DOHH2 (cell line): ENCODE data around the gene HS3ST4.

Experiments
- H3F3A ChIP-seq: fragments of 200-600 bp; sonication (generic), shearing (Covaris generic); 2 replicates; pipeline ENCODE4 v1.6.0; 2016; ENCODE audit warnings: antibody characterized with exemption, mild to moderate bottlenecking; ENCODE audit not compliant: control insufficient read depth, insufficient read depth
- H3K27ac ChIP-seq: fragments of 200-600 bp; sonication (generic); 2 replicates; pipeline ENCODE4 v1.5.1; 2014; ENCODE audit warnings: low read depth, mild to moderate bottlenecking, low read length, moderate library complexity
- H3K27me3 ChIP-seq: fragments of 200-600 bp; sonication (generic); 2 replicates; pipeline ENCODE4 v1.6.1; 2014; ENCODE audit warnings: mild to moderate bottlenecking, low read length, mixed read lengths; ENCODE audit not compliant: control insufficient read depth
- H3K36me3 ChIP-seq: fragments of 200-600 bp; sonication (generic); 2 replicates; pipeline ENCODE4 v1.6.1; 2014; ENCODE audit warnings: mild to moderate bottlenecking, low read length, moderate library complexity, mixed read lengths; ENCODE audit not compliant: control insufficient read depth
- H3K4me1 ChIP-seq: fragments of 200-600 bp; sonication (generic); 2 replicates; pipeline ENCODE4 v1.6.1; 2014; ENCODE audit warnings: mild to moderate bottlenecking, low read length, mixed read lengths; ENCODE audit not compliant: control insufficient read depth
- H3K4me2 ChIP-seq: fragments of 200-600 bp; sonication (generic); 2 replicates; pipeline ENCODE4 v1.6.0; 2014; ENCODE audit warnings: mild to moderate bottlenecking, low read length, moderate library complexity
- H3K4me3 ChIP-seq: fragments of 200-600 bp; sonication (generic); 2 replicates; pipeline ENCODE4 v1.5.1; 2014; ENCODE audit warnings: mild to moderate bottlenecking, low read length, mixed read lengths
- H3K79me2 ChIP-seq: fragments of 200-600 bp; sonication (generic); 2 replicates; pipeline ENCODE4 v1.6.1; 2014; ENCODE audit warnings: mild to moderate bottlenecking, low read length, mixed read lengths; ENCODE audit not compliant: control insufficient read depth
- H3K9me2 ChIP-seq: fragments of 200-600 bp; sonication (generic); replicated peaks from 2 replicates; pipeline ENCODE4 v1.6.1; 2014; ENCODE audit warnings: mild to moderate bottlenecking, low read length, mixed read lengths; ENCODE audit not compliant: control insufficient read depth
- H3K9me3 ChIP-seq: fragments of 200-600 bp; sonication (generic); 2 replicates; pipeline ENCODE4 v1.6.1; 2014; ENCODE audit warnings: antibody characterized with exemption, low read length, mixed read lengths; ENCODE audit not compliant: control insufficient read depth, insufficient read depth
- H4K20me1 ChIP-seq: fragments of 200-600 bp; sonication (generic); 2 replicates; pipeline ENCODE4 v1.6.0; 2014; ENCODE audit warnings: low read depth, mild to moderate bottlenecking, antibody characterized with exemption, low read length, moderate library complexity; ENCODE audit not compliant: control insufficient read depth, insufficient read depth
- CTCF ChIP-seq: fragments of 200-600 bp; sonication (generic); IDR thresholded peaks from one replicate; pipeline ENCODE4 v1.5.1; 2014; ENCODE audit warnings: antibody characterized with exemption, mild to moderate bottlenecking, low read depth, low read length; ENCODE audit not compliant: poor library complexity, severe bottlenecking
- EZH2phosphoT487 ChIP-seq: fragments of 200-600 bp; sonication (generic); IDR thresholded peaks from 2 replicates; pipeline ENCODE4 v1.6.1; 2017; ENCODE audit warnings: borderline replicate concordance, mild to moderate bottlenecking, antibody characterized with exemption, low read length, moderate library complexity, mixed read lengths

Gene HS3ST4

GRCh38 chr16:25988084-25988483, 296.3 kb downstream of the HS3ST4 start:
- H3K27me3 ChIP-seq = no peaks in the 10 kb centered on the region
- no peaks in the 10 kb centered on the region for H3K36me3 ChIP-seq
- H3K4me3 ChIP-seq = no peak overlapping the region
- H3F3A ChIP-seq = no peaks in the 10 kb centered on the region
- H3K4me1 ChIP-seq = no peaks in the 10 kb centered on the region
- no peaks in the 10 kb centered on the region for H3K79me2 ChIP-seq
- H3K9me3 ChIP-seq = no peaks in the 10 kb centered on the region
- TF ChIP-seq CTCF (no peak), EZH2phosphoT487 (no peak)
- no peak overlapping the region for H3K4me2 ChIP-seq
- H4K20me1 ChIP-seq = no peaks in the 10 kb centered on the region
- no peaks in the 10 kb centered on the region for H3K9me2 ChIP-seq
- no peak overlapping the region for H3K27ac ChIP-seq

- no peak for TF ChIP-seq EZH2phosphoT487
- no peak for TF ChIP-seq CTCF
- no peaks in the 10 kb centered on the region for H3K27me3 ChIP-seq
- no peaks in the 10 kb centered on the region for H3K36me3 ChIP-seq
- H4K20me1 ChIP-seq = no peaks in the 10 kb centered on the region
- H3K27ac ChIP-seq = no peak overlapping the region
- no peak overlapping the region for H3K4me2 ChIP-seq
- H3F3A ChIP-seq = no peaks in the 10 kb centered on the region
- no peaks in the 10 kb centered on the region for H3K9me2 ChIP-seq
- no peaks in the 10 kb centered on the region for H3K9me3 ChIP-seq
- H3K79me2 ChIP-seq = no peaks in the 10 kb centered on the region
- H3K4me3 ChIP-seq = no peak overlapping the region
- H3K4me1 ChIP-seq = no peaks in the 10 kb centered on the region
Observed at GRCh38 chr16:25988882-25989281, 297.1 kb downstream of the HS3ST4 start.

- Histone ChIP-seq H3K4me2 (no peak overlapping the region), H3K36me3 (no peaks in the 10 kb centered on the region), H3F3A (no peaks in the 10 kb centered on the region), H3K27me3 (no peaks in the 10 kb centered on the region), H3K9me3 (no peaks in the 10 kb centered on the region), H3K79me2 (no peaks in the 10 kb centered on the region), H3K4me1 (no peaks in the 10 kb centered on the region), H3K4me3 (no peak overlapping the region), H3K9me2 (no peaks in the 10 kb centered on the region), H3K27ac (no peak overlapping the region), H4K20me1 (no peaks in the 10 kb centered on the region)
- no peak for TF ChIP-seq EZH2phosphoT487
- TF ChIP-seq CTCF = no peak
Observed at GRCh38 chr16:25996052-25996451, 304.3 kb downstream of the HS3ST4 start.

GRCh38 chr16:26005336-26005735, 313.6 kb downstream of the HS3ST4 start:
- H3K27ac ChIP-seq = no peak overlapping the region
- no peaks in the 10 kb centered on the region for H3K4me1 ChIP-seq
- H3K36me3 ChIP-seq = no peaks in the 10 kb centered on the region
- H3K27me3 ChIP-seq = no peaks in the 10 kb centered on the region
- no peak overlapping the region for H3K4me3 ChIP-seq
- H3K9me2 ChIP-seq = no peaks in the 10 kb centered on the region
- H3K4me2 ChIP-seq = no peak overlapping the region
- H3K79me2 ChIP-seq = no peaks in the 10 kb centered on the region
- TF ChIP-seq CTCF (no peak), EZH2phosphoT487 (no peak)
- no peaks in the 10 kb centered on the region for H3F3A ChIP-seq
- H4K20me1 ChIP-seq = no peaks in the 10 kb centered on the region
- H3K9me3 ChIP-seq = no peaks in the 10 kb centered on the region
